Heart left ventricle (tissue), 13 donors: ENCODE results near the gene CLDN1.

Experiments used
- CTCF ChIP-seq, 12 donors: fragments of 200-600 bp; sonication (generic) in 4 of 12; IDR thresholded peaks; one replicate each; pipeline versions ENCODE4 v1.5.0 to v1.8.0; 2018 to 2022; ENCODE audit warnings: antibody characterized with exemption in 12 of 12, mild to moderate bottlenecking in 5 of 12
- POLR2A ChIP-seq, 2 donors: fragments of 450-650 bp; IDR thresholded peaks; one replicate each; pipeline ENCODE4 v1.6.1; 2017; ENCODE audit warnings: antibody characterized with exemption in 2 of 2, mild to moderate bottlenecking in 2 of 2, moderate library complexity in 2 of 2
- donor health status: ischemic (EF 13 %, LVEDD 7.1; RV severe dilation, severe dysfunction).
- donor health status: DM: no; HTN: yes; CAD: no.
- donor health status: DM: no; HTN: no; CAD: no.
- donor health status: ischemic (EF 25% LVEDD 6.9; RV normal size, moderate dysfunction).
- donor health status: ischemic (EF 25% LVEDD 5.7; RV mildly dilated, moderate dysfunction).
- donor health status: ischemic (EF 35%, LVEDD 5.7; RV mildly dilated, moderate dysfunction).
- donor health status: nonischemic (EF 11% LVEDD 7.7; RV severe dilation, severe dysfunction).
- donor health status: DM: yes; HTN: yes; CAD: no.
- donor health status: PGD.
- donor health status: ischemic (EF 29% LVEDD 5.4; RV normal size, mild dysfunction).
- donor health status: nonischemic (EF 23%, LVEDD 6.1; RV moderate dilation, normal function).

- TF ChIP-seq CTCF (IDR thresholded peaks at IDR 0.05) (no peak), POLR2A (IDR thresholded peaks at IDR 0.05) (no peak)
These were observed 4.1 kb upstream of the CLDN1 start for GRCh38 chr3:190326361-190326760.
